Activated CD4-positive, alpha-beta memory T cell treated with anti-CD3 and anti-CD28 coated beads for 36 hours (primary cell): Measurements from ENCODE around the gene SLCO2A1. TPM values are rescaled to one million over a fixed set of nuclear protein-coding genes. Genes with fewer than 3 reads are reported as not detected.

Source experiments
- CTCF ChIA-PET: fragments of 350-600 bp; sonication (Branson Sonifier 250); formaldehyde crosslinking; loops from one replicate; lab custom pipeline; 2021; ENCODE audit warnings: antibody characterized with exemption, inconsistent platforms; lab: Charles Lee
- POLR2A ChIA-PET: fragments of 350-600 bp; sonication (Branson Sonifier 250); formaldehyde crosslinking; loops from one replicate; lab custom pipeline; 2021; ENCODE audit warnings: antibody characterized with exemption; lab: Charles Lee
- DNase-seq: peaks from one replicate; pipeline ENCODE4 v3.0.0-alpha.2; 2020
- H3K27ac Mint-ChIP-seq: one replicate; pipeline ENCODE4 v1.8.0; 2021; ENCODE audit warnings: mixed read lengths
- H3K27me3 Mint-ChIP-seq: one replicate; pipeline ENCODE4 v1.8.0; 2021; ENCODE audit warnings: mixed read lengths
- H3K36me3 Mint-ChIP-seq: one replicate; pipeline ENCODE4 v1.8.0; 2021; ENCODE audit warnings: mixed read lengths
- H3K4me1 Mint-ChIP-seq: one replicate; pipeline ENCODE4 v1.8.0; 2021; ENCODE audit warnings: low read depth, mixed read lengths
- H3K4me3 Mint-ChIP-seq: one replicate; pipeline ENCODE4 v1.8.0; 2021; ENCODE audit warnings: mild to moderate bottlenecking, mixed read lengths
- H3K9me3 Mint-ChIP-seq: one replicate; pipeline ENCODE4 v1.8.0; 2021; ENCODE audit warnings: mixed read lengths
- intact Hi-C: fragments of 100-400 bp; cut with micrococcal nuclease; formaldehyde crosslinking; loops from one replicate; pipeline ENCODE4 v1.15.1; 2023
- total RNA-seq, 2 experiments: library from RNA; stranded (reverse); gene quantifications; one replicate each; pipeline ENCODE4 v1.2.3, GENCODE V29; 2021

Gene SLCO2A1
- total RNA-seq, 2 experiments from 2014 or later = not detected

- Mint-ChIP-seq H3K27me3 (peaks cover 24% of the 10 kb centered on the region), H3K4me1 (peaks cover 3% of the 10 kb centered on the region), H3K4me3 (no peak overlapping the region), H3K9me3 (peaks cover 10% of the 10 kb centered on the region), H3K36me3 (no peaks in the 10 kb centered on the region), H3K27ac (no peak overlapping the region)
- POLR2A ChIA-PET = no interaction called here
- CTCF ChIA-PET = no interaction called here
- DNase-seq = no peak
- intact Hi-C loops = no loop called here
Observed at GRCh38 chr3:133899311-133899710, 130.4 kb downstream of the SLCO2A1 start.

- Mint-ChIP-seq H3K27ac (no peak overlapping the region), H3K27me3 (peaks cover 32% of the 10 kb centered on the region), H3K9me3 (peaks cover 2% of the 10 kb centered on the region), H3K36me3 (no peaks in the 10 kb centered on the region), H3K4me1 (peaks cover 3% of the 10 kb centered on the region), H3K4me3 (no peak overlapping the region)
- ChIA-PET POLR2A (no interaction called here), CTCF (no interaction called here)
- no peak for DNase-seq
- intact Hi-C loops = no loop called here
Observed at GRCh38 chr3:133897547-133897946, 132.2 kb downstream of the SLCO2A1 start.

- intact Hi-C loops = no loop called here
- H3K9me3 Mint-ChIP-seq = no peaks in the 10 kb centered on the region
- H3K4me3 Mint-ChIP-seq = peak overlapping the region; percentile 54
- POLR2A ChIA-PET = no interaction called here
- peaks cover 3% of the 10 kb centered on the region for H3K4me1 Mint-ChIP-seq
- peaks cover 34% of the 10 kb centered on the region for H3K27me3 Mint-ChIP-seq
- CTCF ChIA-PET = no interaction called here
- DNase-seq = no peak
- no peak overlapping the region for H3K27ac Mint-ChIP-seq
- no peaks in the 10 kb centered on the region for H3K36me3 Mint-ChIP-seq
Observed at GRCh38 chr3:133896002-133896761, 133.5 kb downstream of the SLCO2A1 start.

GRCh38 chr3:133895208-133896001 lies 134.3 kb downstream of the SLCO2A1 start, which contains the start of gene RAB6B:
RAB6B (minus strand) TSS chr3:133895882; CDS start chr3:133895466, 416 bp downstream.
- Mint-ChIP-seq H3K4me1 (peaks cover 3% of the 10 kb centered on the region), H3K4me3 (peak within 1 kb of the TSS; percentile 54), H3K27me3 (peaks cover 40% of the 10 kb centered on the region), H3K27ac (no peak within 1 kb of the TSS), H3K9me3 (no peaks in the 10 kb centered on the region), H3K36me3 (no peaks in the 10 kb centered on the region)
- ChIA-PET CTCF (no interaction called here), POLR2A (no interaction called here)
- intact Hi-C loops = no loop called here
- DNase-seq = no peak

- H3K4me1 Mint-ChIP-seq = peaks cover 3% of the 10 kb centered on the region
- H3K9me3 Mint-ChIP-seq = no peaks in the 10 kb centered on the region
- DNase-seq = no peak
- H3K4me3 Mint-ChIP-seq = no peak overlapping the region
- peaks cover 40% of the 10 kb centered on the region for H3K27me3 Mint-ChIP-seq
- CTCF ChIA-PET = no interaction called here
- no peaks in the 10 kb centered on the region for H3K36me3 Mint-ChIP-seq
- intact Hi-C loops = no loop called here
- no peak overlapping the region for H3K27ac Mint-ChIP-seq
- POLR2A ChIA-PET = no interaction called here
Observed at GRCh38 chr3:133894353-133895207, 135.1 kb downstream of the SLCO2A1 start.

- POLR2A ChIA-PET = no interaction called here
- CTCF ChIA-PET = no interaction called here
- intact Hi-C loops = no loop called here
- no peaks in the 10 kb centered on the region for H3K36me3 Mint-ChIP-seq
- no peaks in the 10 kb centered on the region for H3K9me3 Mint-ChIP-seq
- H3K27ac Mint-ChIP-seq = no peak overlapping the region
- DNase-seq = no peak
- no peak overlapping the region for H3K4me3 Mint-ChIP-seq
- H3K27me3 Mint-ChIP-seq = peaks cover 40% of the 10 kb centered on the region
- H3K4me1 Mint-ChIP-seq = peaks cover 3% of the 10 kb centered on the region
Observed at GRCh38 chr3:133893683-133894352, 135.9 kb downstream of the SLCO2A1 start.

- CTCF ChIA-PET = no interaction called here
- no peak for DNase-seq
- Mint-ChIP-seq H3K36me3 (no peaks in the 10 kb centered on the region), H3K4me3 (no peak overlapping the region), H3K27me3 (peaks cover 40% of the 10 kb centered on the region), H3K27ac (no peak overlapping the region), H3K9me3 (no peaks in the 10 kb centered on the region), H3K4me1 (peaks cover 3% of the 10 kb centered on the region)
- intact Hi-C loops = no loop called here
- POLR2A ChIA-PET = no interaction called here
Observed at GRCh38 chr3:133892541-133893231, 137.0 kb downstream of the SLCO2A1 start.

- CTCF ChIA-PET = no interaction called here
Observed at GRCh38 chr3:133891662-133892378, 137.9 kb downstream of the SLCO2A1 start.

GRCh38 chr3:133890972-133891644 lies 138.6 kb downstream of the SLCO2A1 start:
- Mint-ChIP-seq H3K9me3 (no peaks in the 10 kb centered on the region), H3K27ac (no peak overlapping the region), H3K36me3 (no peaks in the 10 kb centered on the region), H3K4me1 (peaks cover 3% of the 10 kb centered on the region), H3K4me3 (no peak overlapping the region), H3K27me3 (peaks cover 27% of the 10 kb centered on the region)
- CTCF ChIA-PET = no interaction called here
- intact Hi-C loops = no loop called here
- POLR2A ChIA-PET = no interaction called here
- DNase-seq = no peak

More at GRCh38 chr3:133891662-133892378, 137.9 kb downstream of the SLCO2A1 start:
- Mint-ChIP-seq H3K36me3 (no peaks in the 10 kb centered on the region), H3K9me3 (no peaks in the 10 kb centered on the region), H3K27ac (no peak overlapping the region), H3K27me3 (peaks cover 34% of the 10 kb centered on the region), H3K4me3 (no peak overlapping the region), H3K4me1 (peaks cover 3% of the 10 kb centered on the region)
- POLR2A ChIA-PET = no interaction called here
- no peak for DNase-seq
- intact Hi-C loops = no loop called here

GRCh38 chr3:133890037-133890436 lies 139.7 kb downstream of the SLCO2A1 start:
- Mint-ChIP-seq H3K4me1 (no peaks in the 10 kb centered on the region), H3K27me3 (peaks cover 22% of the 10 kb centered on the region), H3K4me3 (no peak overlapping the region), H3K27ac (no peak overlapping the region), H3K9me3 (no peaks in the 10 kb centered on the region), H3K36me3 (no peaks in the 10 kb centered on the region)
- CTCF ChIA-PET = no interaction called here
- POLR2A ChIA-PET = no interaction called here
- no peak for DNase-seq
- intact Hi-C loops = no loop called here
